ACC112 (cell line): ENCODE measurements around the gene KCNMA1.

Source experiments
- H2AFZ ChIP-seq: fragments of 200-600 bp; sonication (generic); one replicate; pipeline ENCODE4 v1.6.0; 2017; ENCODE audit warnings: antibody characterized with exemption, low read length; ENCODE audit not compliant: unreplicated experiment
- H3K27ac ChIP-seq: fragments of 200-600 bp; sonication (generic); 2 replicates; pipeline ENCODE4 v1.5.1; 2014; ENCODE audit warnings: low read depth, mild to moderate bottlenecking, antibody characterized with exemption, low read length, moderate library complexity
- H3K27me3 ChIP-seq: fragments of 200-600 bp; sonication (generic); 2 replicates; pipeline ENCODE4 v1.6.1; 2014; ENCODE audit warnings: mild to moderate bottlenecking, antibody characterized with exemption, low read length, moderate library complexity, mixed read lengths; ENCODE audit not compliant: insufficient read depth
- H3K36me3 ChIP-seq: fragments of 200-600 bp; sonication (generic); 2 replicates; pipeline ENCODE4 v1.6.1; 2016; ENCODE audit warnings: mild to moderate bottlenecking, antibody characterized with exemption, low read length, moderate library complexity, mixed read lengths; ENCODE audit not compliant: insufficient read depth
- H3K4me1 ChIP-seq: fragments of 200-600 bp; sonication (generic); one replicate; pipeline ENCODE4 v1.6.1; 2016; ENCODE audit warnings: low read length, mixed read lengths; ENCODE audit not compliant: insufficient read depth, unreplicated experiment, control insufficient read depth
- H3K4me3 ChIP-seq: fragments of 200-600 bp; sonication (generic); 2 replicates; pipeline ENCODE4 v1.5.1; 2014; ENCODE audit warnings: mild to moderate bottlenecking, low read depth, low read length
- H3K79me2 ChIP-seq: fragments of 200-600 bp; sonication (generic); one replicate; pipeline ENCODE4 v1.6.0; 2016; ENCODE audit warnings: low read length; ENCODE audit not compliant: control insufficient read depth, unreplicated experiment, insufficient read depth

The KCNMA1 gene

GRCh38 chr10:77120666-77121376 lies 516.8 kb downstream of the KCNMA1 start:
- H3K36me3 ChIP-seq: no peaks in the 10 kb centered on the region
- no peaks in the 10 kb centered on the region for H3K79me2 ChIP-seq
- no peak overlapping the region for H3K4me3 ChIP-seq
- H3K4me1 ChIP-seq: no peaks in the 10 kb centered on the region
- H2AFZ ChIP-seq: no peak overlapping the region
- no peak overlapping the region for H3K27ac ChIP-seq
- no peaks in the 10 kb centered on the region for H3K27me3 ChIP-seq

GRCh38 chr10:77120012-77120411 lies 517.6 kb downstream of the KCNMA1 start:
- Histone ChIP-seq H3K4me3 (no peak overlapping the region), H3K79me2 (no peaks in the 10 kb centered on the region), H3K36me3 (no peaks in the 10 kb centered on the region), H3K27ac (no peak overlapping the region), H2AFZ (no peak overlapping the region), H3K4me1 (no peaks in the 10 kb centered on the region), H3K27me3 (no peaks in the 10 kb centered on the region)

- H3K36me3 ChIP-seq: no peaks in the 10 kb centered on the region
- H3K27ac ChIP-seq: no peak overlapping the region
- no peaks in the 10 kb centered on the region for H3K79me2 ChIP-seq
- H2AFZ ChIP-seq: no peak overlapping the region
- no peaks in the 10 kb centered on the region for H3K4me1 ChIP-seq
- no peaks in the 10 kb centered on the region for H3K27me3 ChIP-seq
- H3K4me3 ChIP-seq: no peak overlapping the region
Observed at GRCh38 chr10:77118603-77119282, 518.9 kb downstream of the KCNMA1 start.

- H3K27me3 ChIP-seq: no peaks in the 10 kb centered on the region
- H2AFZ ChIP-seq: no peak overlapping the region
- H3K4me1 ChIP-seq: no peaks in the 10 kb centered on the region
- no peak overlapping the region for H3K4me3 ChIP-seq
- no peaks in the 10 kb centered on the region for H3K36me3 ChIP-seq
- H3K27ac ChIP-seq: no peak overlapping the region
- H3K79me2 ChIP-seq: no peaks in the 10 kb centered on the region
Observed at GRCh38 chr10:77117501-77117900, 520.1 kb downstream of the KCNMA1 start.

GRCh38 chr10:77116904-77117303 lies 520.7 kb downstream of the KCNMA1 start:
- Histone ChIP-seq H2AFZ (no peak overlapping the region), H3K27ac (no peak overlapping the region), H3K27me3 (no peaks in the 10 kb centered on the region), H3K36me3 (no peaks in the 10 kb centered on the region), H3K4me3 (no peak overlapping the region), H3K79me2 (no peaks in the 10 kb centered on the region), H3K4me1 (peaks cover 4% of the 10 kb centered on the region)

GRCh38 chr10:77114181-77114821 lies 523.3 kb downstream of the KCNMA1 start:
- H3K27me3 ChIP-seq: no peaks in the 10 kb centered on the region
- no peaks in the 10 kb centered on the region for H3K79me2 ChIP-seq
- no peak overlapping the region for H3K27ac ChIP-seq
- no peaks in the 10 kb centered on the region for H3K36me3 ChIP-seq
- H2AFZ ChIP-seq: no peak overlapping the region
- H3K4me1 ChIP-seq: peaks cover 4% of the 10 kb centered on the region
- H3K4me3 ChIP-seq: no peak overlapping the region

GRCh38 chr10:77111611-77112550 lies 525.7 kb downstream of the KCNMA1 start:
- peaks cover 4% of the 10 kb centered on the region for H3K4me1 ChIP-seq
- H3K79me2 ChIP-seq: no peaks in the 10 kb centered on the region

GRCh38 chr10:77110757-77111156 lies 526.9 kb downstream of the KCNMA1 start:
- no peak overlapping the region for H3K4me3 ChIP-seq
- no peaks in the 10 kb centered on the region for H3K36me3 ChIP-seq
- no peak overlapping the region for H3K27ac ChIP-seq
- no peaks in the 10 kb centered on the region for H3K27me3 ChIP-seq
- peaks cover 4% of the 10 kb centered on the region for H3K4me1 ChIP-seq
- no peaks in the 10 kb centered on the region for H3K79me2 ChIP-seq
- H2AFZ ChIP-seq: no peak overlapping the region

More at GRCh38 chr10:77111611-77112550, 525.7 kb downstream of the KCNMA1 start:
- H3K27ac ChIP-seq: no peak overlapping the region
- H2AFZ ChIP-seq: no peak overlapping the region
- no peaks in the 10 kb centered on the region for H3K36me3 ChIP-seq
- no peak overlapping the region for H3K4me3 ChIP-seq
- H3K27me3 ChIP-seq: no peaks in the 10 kb centered on the region

GRCh38 chr10:77109351-77109994 lies 528.1 kb downstream of the KCNMA1 start:
- H3K4me3 ChIP-seq: no peak overlapping the region
- H2AFZ ChIP-seq: no peak overlapping the region
- H3K27me3 ChIP-seq: no peaks in the 10 kb centered on the region
- no peaks in the 10 kb centered on the region for H3K36me3 ChIP-seq
- H3K4me1 ChIP-seq: peaks cover 15% of the 10 kb centered on the region
- no peaks in the 10 kb centered on the region for H3K79me2 ChIP-seq
- H3K27ac ChIP-seq: no peak overlapping the region

- Histone ChIP-seq H3K36me3 (peaks cover 3% of the 10 kb centered on the region; the same call in 1 of the 2 replicates), H3K27me3 (no peaks in the 10 kb centered on the region), H3K27ac (no peak overlapping the region), H3K4me1 (peaks cover 21% of the 10 kb centered on the region), H3K79me2 (no peaks in the 10 kb centered on the region), H3K4me3 (no peak overlapping the region), H2AFZ (no peak overlapping the region)
Observed at GRCh38 chr10:77106676-77107075, 530.9 kb downstream of the KCNMA1 start.
